Pulmonary artery endothelial cell (primary cell): ENCODE results near the gene TARBP2. TPM values are rescaled to one million over a fixed set of nuclear protein-coding genes. Genes with fewer than 3 reads are reported as not detected.

ENCODE experiments used
- DNase-seq: peaks from one replicate; pipeline ENCODE4 v3.0.0-alpha.2; 2011; ENCODE audit warnings: low read depth, low spot score
- total RNA-seq: library from RNA; depleted of rRNA; stranded (reverse); fragments of >200 nt; gene quantifications from 2 replicates; pipeline ENCODE4 v1.2.3, GENCODE V29; 2014

Gene TARBP2
- total RNA-seq, 1 donor from 2014 or later, result 60.3 TPM

GRCh38 chr12:53495903-53496751 is 5.0 kb upstream of the TARBP2 start:
- no peak for DNase-seq

- no peak for DNase-seq
These were observed 4.4 kb upstream of the TARBP2 start for GRCh38 chr12:53496752-53497032.

DNA sequence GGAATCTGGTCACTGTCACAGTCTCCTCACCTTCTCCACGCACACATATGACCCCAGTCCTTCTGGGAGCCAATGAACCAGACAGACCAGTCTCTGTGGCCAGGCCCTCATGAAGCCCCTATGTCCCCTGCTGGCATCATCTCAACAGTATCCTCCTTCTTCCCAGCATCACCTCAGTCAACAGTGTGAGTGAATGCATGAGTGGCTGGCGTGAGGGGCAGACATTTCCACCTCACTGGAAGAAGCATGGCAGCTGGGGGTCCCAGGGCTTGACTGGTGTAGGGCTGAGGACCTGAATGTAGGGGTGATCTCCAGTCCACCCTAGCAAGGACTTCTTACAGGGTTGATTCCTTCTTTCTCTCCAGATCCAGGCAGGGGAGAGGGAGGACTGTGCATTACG is 3.6 kb upstream of the TARBP2 start:
- DNase-seq, result no peak

DNA sequence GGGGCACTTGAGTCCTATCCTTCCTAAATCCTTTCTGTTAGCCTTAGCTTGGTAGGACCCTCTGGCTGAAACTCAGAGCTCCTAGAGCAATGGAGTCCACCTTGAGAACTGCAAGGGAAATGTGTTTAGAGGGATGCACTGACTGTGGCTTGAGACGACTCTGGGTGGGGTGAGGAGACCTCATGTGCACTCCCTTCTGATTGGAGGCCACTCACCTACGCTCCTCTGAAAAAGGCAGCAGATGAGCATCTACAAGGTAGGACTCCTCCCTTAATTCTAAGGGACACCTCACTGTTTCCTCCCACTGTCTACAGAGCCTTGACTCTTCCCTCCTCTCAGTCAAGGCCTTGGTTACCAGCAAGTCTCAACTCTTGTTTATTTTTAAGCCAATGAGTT is 2.9 kb upstream of the TARBP2 start:
- DNase-seq, result no peak

DNA sequence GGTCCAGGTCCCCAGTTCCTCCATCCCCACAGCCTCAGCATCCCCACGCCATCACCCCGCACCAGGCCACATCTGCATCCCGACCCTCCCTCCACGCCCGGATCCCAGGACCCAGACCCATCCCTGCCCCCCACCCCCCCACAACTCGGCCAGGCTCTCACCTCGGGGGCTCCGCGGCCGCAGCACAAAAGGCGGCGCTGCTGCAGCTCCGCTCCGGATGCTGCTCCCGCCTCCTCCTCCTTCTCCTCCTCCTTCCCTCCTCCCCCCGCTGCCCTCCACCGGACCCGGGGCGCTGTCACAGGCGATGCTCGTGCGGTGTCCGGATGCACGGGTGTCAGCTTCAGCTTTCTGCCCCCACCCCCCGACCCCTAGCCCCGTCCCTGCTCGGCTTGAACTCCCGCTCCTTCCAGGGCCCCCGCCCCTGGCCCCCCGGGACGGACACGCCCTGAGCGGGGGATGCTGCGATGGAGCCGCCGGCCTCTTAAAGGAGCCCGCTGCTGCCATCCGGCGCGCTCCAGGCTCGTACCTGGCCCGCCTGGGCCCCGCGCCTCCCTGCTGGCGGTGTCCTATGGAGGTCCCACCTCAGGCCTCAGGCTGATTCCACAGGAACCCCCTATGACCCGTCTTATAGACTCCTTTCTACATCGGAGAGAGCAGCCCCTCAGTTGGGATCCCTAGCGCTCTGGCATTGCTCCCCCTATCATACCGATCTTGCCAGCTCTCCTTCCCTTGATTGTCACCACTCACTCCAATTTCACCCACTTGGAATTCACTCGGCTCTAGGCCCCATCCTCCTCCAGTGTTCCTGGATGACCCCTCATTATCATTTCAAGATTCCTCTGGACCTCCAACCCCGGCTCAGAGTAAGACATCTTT is 1.6 kb upstream of the TARBP2 start, which contains the start of gene MAP3K12:
MAP3K12 (minus strand) TSS at position 193 of the 876 bp plus-strand sequence. CDS start 12,067 bp downstream, outside the sequence.
- DNase-seq, result no peak

GRCh38 chr12:53500142-53500775 is 824 bp upstream of the TARBP2 start:
- DNase-seq, result no peak

DNA sequence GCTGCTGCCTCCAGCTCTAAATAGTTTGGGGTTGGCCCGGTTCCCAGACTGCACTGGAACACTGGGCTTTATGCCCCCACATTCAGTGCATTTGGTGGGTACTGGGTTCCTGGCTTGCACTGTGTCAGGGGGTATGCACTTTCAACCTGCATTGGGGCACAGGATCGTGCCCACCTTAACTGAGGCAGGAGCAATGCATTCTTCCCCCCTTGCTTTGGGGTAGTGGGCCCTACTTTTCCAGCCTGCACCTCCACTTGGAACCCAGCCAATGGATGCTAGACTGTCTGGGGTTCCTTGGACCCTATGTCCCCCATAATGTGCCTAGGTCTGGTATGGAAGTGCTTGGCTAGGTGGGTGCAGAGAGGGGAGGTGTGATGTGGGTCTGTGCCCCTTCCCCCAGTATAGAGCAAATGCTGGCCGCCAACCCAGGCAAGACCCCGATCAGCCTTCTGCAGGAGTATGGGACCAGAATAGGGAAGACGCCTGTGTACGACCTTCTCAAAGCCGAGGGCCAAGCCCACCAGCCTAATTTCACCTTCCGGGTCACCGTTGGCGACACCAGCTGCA is 615 bp downstream of the TARBP2 start:
- DNase-seq, result no peak

GRCh38 chr12:53502331-53502730 is 1.2 kb downstream of the TARBP2 start:
- DNase-seq, result no peak

DNA sequence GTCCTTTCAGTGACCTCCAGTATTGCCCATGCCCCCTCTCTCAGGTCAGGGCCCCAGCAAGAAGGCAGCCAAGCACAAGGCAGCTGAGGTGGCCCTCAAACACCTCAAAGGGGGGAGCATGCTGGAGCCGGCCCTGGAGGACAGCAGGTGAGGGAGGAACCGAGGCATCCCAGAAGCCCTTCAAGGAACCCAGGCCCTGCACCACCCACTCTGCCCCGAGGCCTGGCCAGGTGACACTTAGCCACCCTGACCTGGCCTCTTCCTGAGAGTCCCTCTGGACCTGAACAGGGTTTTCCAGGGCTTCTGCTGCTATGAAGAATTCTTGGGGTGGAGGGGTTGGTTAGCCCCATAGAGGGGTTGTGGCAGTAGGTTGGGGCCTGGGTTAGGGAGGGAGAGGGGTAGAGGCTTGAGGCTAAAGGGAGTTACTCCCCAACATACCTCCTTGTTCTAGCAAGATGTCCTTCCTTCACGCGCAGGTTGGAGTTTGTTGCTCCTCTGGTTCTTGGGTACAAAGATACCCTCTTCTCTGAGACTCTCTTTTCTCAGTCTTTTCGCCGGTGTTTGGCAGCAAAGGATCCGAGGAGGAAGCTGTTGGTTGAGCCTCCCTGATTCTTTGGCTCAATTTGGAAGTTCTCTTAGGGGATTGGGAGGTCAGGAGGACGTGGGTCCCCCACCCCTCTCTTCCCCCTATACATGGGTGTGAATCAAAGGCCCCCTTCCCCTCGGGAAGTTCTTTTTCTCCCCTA is 2.1 kb downstream of the TARBP2 start:
- no peak for DNase-seq

DNA sequence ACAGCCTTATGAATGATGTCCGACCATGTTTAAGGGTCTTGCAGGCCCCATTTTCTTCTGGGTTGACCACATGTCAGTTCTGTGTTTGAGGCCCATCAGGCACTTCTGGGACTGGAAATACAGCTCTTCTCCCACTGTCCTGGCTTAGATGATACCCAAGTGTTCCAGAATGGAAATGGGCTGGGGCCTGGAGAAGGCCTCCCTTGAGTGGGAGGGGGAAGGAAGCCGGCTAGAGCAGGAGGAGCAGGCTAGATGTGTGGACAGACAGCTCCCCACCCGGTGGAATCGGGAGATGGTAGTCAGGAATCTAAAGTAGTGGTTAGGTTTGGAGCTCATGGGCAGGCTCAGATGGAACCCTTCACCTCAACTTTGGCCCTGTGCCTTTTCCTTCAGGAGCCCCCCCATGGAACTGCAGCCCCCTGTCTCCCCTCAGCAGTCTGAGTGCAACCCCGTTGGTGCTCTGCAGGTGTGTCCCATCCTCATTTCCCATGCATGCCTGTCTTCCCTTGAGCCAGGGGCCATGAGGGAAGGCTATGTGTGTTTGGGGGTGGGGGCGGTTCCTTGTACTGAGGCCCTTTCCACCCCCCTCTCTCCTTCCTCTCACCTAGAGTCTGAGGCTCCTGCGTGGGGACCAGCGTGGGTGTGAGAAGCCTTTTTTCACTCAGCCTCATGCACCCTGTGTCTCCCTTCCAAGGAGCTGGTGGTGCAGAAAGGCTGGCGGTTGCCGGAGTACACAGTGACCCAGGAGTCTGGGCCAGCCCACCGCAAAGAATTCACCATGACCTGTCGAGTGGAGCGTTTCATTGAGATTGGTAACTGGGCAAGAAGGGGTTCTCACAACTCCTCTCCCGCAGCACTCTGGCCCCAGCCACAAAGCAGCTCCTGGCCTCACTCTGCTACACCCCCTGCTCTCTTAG is 3.2 kb downstream of the TARBP2 start:
- no peak for DNase-seq

GRCh38 chr12:53505086-53505485 is 4.0 kb downstream of the TARBP2 start:
- DNase-seq, result no peak

GRCh38 chr12:53505555-53506449 is 4.7 kb downstream of the TARBP2 start:
- DNase-seq, result no peak

GRCh38 chr12:53506450-53506785 is 5.3 kb downstream of the TARBP2 start:
- DNase-seq, result no peak

GRCh38 chr12:53506881-53507602 is 6.0 kb downstream of the TARBP2 start, which contains the start of gene NPFF:
Gene NPFF (minus strand): TSS chr12:53507484. CDS start chr12:53507474, 10 bp downstream.
- DNase-seq, result no peak

GRCh38 chr12:53507603-53507885 is 6.5 kb downstream of the TARBP2 start:
- no peak for DNase-seq

GRCh38 chr12:53508534-53509170 is 7.6 kb downstream of the TARBP2 start:
- DNase-seq, result no peak

- DNase-seq, result no peak
These were observed 9.2 kb downstream of the TARBP2 start for GRCh38 chr12:53510181-53510812.
